Gastroesophageal sphincter (tissue), 3 donors: ENCODE measurements around the gene CLEC14A.

Experiments used
- CTCF ChIP-seq, 4 experiments: fragments of 200-600 bp in 2 of 4; fragments of 450-650 bp in 2 of 4; sonication (generic) in 1 of 4; IDR thresholded peaks; one replicate each; pipeline ENCODE4 v1.5.1; 2017 to 2019; ENCODE audit warnings: antibody characterized with exemption in 4 of 4, mild to moderate bottlenecking in 2 of 4, moderate library complexity in 2 of 4
- EP300 ChIP-seq: sonication (generic); formaldehyde crosslinking; IDR thresholded peaks from one replicate; pipeline ENCODE4 v1.6.1; 2017; ENCODE audit warnings: antibody characterized with exemption, mild to moderate bottlenecking
- POLR2A ChIP-seq, 2 donors: fragments of 450-650 bp; IDR thresholded peaks; one replicate each; pipeline ENCODE4 v1.6.1; 2017; ENCODE audit warnings: antibody characterized with exemption in 2 of 2, mild to moderate bottlenecking in 2 of 2, moderate library complexity in 1 of 2
- POLR2AphosphoS5 ChIP-seq: sonication (generic); formaldehyde crosslinking; IDR thresholded peaks from one replicate; pipeline ENCODE4 v1.6.1; 2017; ENCODE audit warnings: antibody characterized with exemption

- TF ChIP-seq POLR2AphosphoS5 (no peak), POLR2A (IDR thresholded peaks at IDR 0.05) (no peak), CTCF (IDR thresholded peaks at IDR 0.05) (no peak), EP300 (no peak)
These were observed 46.0 kb downstream of the CLEC14A start for GRCh38 chr14:38209572-38210557.
